Neural cell (in vitro differentiated cells): ENCODE results near the gene HLA-DPA1.

ENCODE experiments used
- CTCF ChIP-seq: fragments of 450-650 bp; IDR thresholded peaks from 2 replicates; pipeline ENCODE4 v1.5.1; 2014; ENCODE audit warnings: antibody characterized with exemption, mild to moderate bottlenecking, moderate library complexity; ENCODE audit not compliant: poor library complexity, severe bottlenecking
- EP300 ChIP-seq: fragments of 450-650 bp; conservative IDR thresholded peaks from 2 replicates; pipeline ENCODE4 v1.6.1; 2014; ENCODE audit warnings: antibody characterized with exemption, mild to moderate bottlenecking, moderate library complexity; ENCODE audit not compliant: poor library complexity, severe bottlenecking
- TAF1 ChIP-seq: IDR thresholded peaks from 2 replicates; pipeline ENCODE4 v1.6.1; 2012; ENCODE audit warnings: low read depth

DNA sequence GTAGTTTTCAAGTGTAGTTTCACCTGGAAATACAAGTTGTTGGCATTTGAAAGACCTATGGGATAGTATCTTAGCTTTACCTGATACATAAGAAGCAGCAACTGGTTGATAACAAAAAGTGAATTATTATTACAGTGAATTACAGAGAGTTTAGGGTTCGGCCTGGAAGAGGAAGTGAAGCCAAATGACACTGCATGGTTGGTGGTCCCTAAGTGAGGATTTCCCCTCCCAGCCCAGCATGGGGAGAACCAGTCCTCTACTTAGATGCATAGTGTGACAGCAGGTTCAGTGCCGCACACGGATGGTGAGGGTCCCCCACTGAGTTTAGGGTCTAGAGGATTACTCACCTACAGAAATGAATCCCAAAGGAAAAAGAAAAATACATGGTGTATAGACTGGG lies 20.4 kb upstream of the HLA-DPA1 start:
- TF ChIP-seq CTCF: no peak
- no peak for TF ChIP-seq TAF1
- TF ChIP-seq EP300: no peak
